Glomerular endothelial cell (primary cell): Measurements from ENCODE around the gene APOO. TPM values are rescaled to one million over a fixed set of nuclear protein-coding genes. Genes with fewer than 3 reads are reported as not detected.
"Not testable (repeated sequence)": the region's sequence is repeated elsewhere in the genome, so short reads cannot be mapped to it uniquely, and the experiment has no call there.

Experiments
- DNase-seq: peaks from one replicate; pipeline ENCODE4 v3.0.0-alpha.2; 2011; ENCODE audit warnings: low read depth, low spot score; ENCODE audit errors: extremely low read depth
- total RNA-seq: library from RNA; depleted of rRNA; stranded (reverse); fragments of >200 nt; gene quantifications from 2 replicates; pipeline ENCODE4 v1.2.3, GENCODE V29; 2015

The APOO gene
- total RNA-seq, 1 donor from 2014 or later, result 16.2 TPM

GRCh38 chrX:23861952-23862351 lies 45.8 kb downstream of the APOO start:
- not testable (repeated sequence) for DNase-seq

DNA sequence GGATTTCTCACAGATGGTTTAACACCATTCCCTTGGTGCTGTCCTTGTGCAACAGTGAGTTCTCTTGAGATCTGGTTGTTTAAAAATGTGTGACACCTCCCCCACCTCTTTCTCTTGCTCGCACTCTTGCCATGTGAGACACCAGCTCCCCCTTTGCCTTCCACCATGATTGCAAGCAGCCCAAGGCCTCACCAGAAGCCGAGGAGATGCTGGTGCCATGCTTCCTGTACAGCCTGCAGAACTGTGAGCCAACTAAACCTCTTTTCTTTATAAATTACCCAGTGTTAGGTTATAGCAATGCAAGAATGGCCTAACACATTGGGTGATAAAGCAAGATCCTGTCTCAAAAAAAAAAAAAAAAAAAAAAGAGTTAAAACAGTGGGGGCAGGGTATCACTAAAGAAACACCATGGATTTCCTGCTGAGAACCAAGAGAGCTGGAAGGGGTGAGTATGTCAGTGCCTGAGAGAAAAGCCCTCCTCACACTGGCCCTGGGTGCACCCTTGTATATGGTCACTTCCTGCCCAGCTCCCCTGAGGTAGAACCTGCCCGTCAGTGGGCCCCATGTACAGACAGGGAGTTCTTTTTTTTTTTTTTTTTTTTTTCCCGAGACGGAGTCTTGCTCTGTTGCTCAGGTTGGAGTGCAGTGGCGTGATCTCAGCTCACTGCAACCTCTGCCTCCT lies 46.4 kb downstream of the APOO start:
- DNase-seq, result no peak

- DNase-seq, result not testable (repeated sequence)
Observed at GRCh38 chrX:23859238-23859637, 48.5 kb downstream of the APOO start.

DNA sequence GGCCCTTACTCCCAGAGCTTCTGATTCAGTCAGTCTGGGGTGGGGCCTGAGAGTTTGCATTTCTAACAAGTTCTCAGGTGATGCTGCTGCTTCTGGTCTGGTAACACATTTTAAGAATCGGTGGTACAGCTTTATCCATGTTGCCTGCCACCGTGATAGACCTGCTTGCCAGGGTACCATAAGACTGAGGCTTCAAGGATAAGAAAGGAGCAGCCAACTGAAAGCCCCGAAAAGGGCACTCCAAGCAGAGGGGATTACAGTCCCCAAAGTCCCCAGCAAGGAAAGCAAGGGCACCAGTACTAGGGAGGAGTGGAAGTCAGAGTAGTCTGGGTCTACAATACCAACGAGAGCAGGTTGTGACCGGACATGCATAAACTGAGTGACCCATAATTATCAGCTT lies 49.8 kb downstream of the APOO start:
- no peak for DNase-seq

DNA sequence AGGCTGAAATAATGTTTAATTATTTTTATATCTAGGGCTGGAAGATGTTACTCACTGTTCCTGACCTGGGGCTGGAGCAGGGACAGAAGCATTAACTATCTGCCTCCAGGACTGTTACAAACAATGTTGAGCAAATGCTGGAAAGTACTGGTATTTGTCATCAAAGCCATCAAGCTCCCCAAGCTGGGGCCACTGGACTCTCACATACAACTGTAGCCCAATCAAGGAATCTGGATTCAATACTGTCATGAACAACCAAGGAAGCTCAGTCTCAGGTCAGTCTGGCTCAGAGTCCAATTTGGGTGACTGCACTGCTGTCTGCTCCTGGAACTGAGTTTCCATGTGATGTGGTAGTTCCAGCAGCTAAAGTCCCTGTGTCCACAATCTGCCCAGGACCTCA lies 50.4 kb downstream of the APOO start:
- DNase-seq, result no peak

DNA sequence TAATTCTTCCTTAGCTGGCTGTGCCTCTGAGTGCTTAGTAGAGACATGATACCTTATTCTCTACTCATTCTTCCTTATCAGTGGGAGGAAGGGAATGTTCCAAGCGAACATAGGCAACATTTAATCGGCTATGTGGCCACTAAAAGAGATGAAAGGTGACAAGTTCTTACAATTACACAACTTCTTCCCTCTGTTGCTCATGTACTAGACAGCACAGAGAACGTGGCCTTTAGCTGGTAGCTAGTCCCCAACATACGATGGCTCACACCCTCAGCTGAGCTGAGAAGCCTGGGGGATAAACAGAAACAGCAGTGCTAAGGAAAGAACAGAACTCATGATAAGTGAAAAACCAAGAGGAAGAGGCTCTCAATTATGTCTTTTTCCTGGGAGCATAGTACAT lies 52.2 kb downstream of the APOO start:
- no peak for DNase-seq

DNA sequence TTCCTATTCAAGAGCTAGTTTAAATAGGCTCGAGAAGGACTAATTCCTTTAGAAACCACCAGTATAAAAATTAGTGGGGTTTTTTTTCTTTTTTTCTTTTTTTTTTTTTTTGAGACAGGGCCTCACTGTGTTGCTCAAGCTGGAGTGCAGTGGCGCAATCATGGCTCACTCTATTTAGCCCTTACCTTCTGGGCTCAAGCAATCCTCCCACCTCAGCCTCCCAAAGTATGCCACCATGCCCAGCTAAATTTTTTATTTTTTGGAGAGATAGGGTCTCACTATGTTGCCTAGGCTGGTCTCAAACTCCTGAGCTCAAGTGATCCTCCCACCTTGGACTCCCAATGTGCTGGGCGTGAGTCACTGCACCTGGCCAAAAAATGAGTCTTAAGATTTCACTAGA lies 52.8 kb downstream of the APOO start:
- no peak for DNase-seq

GRCh38 chrX:23854122-23854521 lies 53.6 kb downstream of the APOO start:
- no peak for DNase-seq

DNA sequence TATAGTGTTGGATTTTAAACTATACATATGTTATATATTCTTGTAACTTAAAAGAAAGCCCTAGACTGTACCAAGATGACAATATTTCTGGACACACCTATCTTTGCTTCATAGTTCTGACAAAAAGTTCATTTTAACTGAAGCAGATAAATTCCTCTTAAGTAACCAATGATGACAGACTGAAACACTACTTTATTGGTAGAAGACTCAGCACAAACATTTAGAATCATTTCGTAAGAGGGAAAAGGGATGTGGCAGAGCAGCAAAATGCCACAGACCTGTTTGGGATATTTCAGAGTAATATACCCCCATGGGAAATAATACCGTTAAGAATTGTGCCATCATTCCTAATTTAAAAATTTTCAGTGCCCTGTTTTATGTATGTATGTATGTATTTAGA lies 56.2 kb downstream of the APOO start:
- no peak for DNase-seq

DNA sequence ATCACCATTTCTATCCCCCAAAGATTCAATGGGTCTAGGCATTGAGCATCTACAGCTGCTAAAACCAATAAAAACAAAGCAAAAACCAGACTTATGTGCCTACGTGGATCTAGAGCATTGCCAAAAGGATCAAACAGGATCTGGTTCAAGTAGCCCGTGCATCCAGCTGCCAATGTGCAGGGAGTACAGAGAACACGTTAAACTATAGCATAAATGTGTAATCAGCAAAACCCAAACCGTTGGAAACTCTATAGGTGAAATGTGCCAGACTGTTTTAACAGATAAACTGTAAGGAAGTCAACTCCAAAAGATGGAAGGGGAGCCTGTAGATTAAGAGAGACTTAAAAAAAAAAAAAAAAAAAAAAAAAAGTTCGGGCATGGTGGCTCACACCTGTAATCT lies 58.5 kb downstream of the APOO start:
- no peak for DNase-seq

GRCh38 chrX:23845351-23845817 lies 62.4 kb downstream of the APOO start:
- no peak for DNase-seq

DNA sequence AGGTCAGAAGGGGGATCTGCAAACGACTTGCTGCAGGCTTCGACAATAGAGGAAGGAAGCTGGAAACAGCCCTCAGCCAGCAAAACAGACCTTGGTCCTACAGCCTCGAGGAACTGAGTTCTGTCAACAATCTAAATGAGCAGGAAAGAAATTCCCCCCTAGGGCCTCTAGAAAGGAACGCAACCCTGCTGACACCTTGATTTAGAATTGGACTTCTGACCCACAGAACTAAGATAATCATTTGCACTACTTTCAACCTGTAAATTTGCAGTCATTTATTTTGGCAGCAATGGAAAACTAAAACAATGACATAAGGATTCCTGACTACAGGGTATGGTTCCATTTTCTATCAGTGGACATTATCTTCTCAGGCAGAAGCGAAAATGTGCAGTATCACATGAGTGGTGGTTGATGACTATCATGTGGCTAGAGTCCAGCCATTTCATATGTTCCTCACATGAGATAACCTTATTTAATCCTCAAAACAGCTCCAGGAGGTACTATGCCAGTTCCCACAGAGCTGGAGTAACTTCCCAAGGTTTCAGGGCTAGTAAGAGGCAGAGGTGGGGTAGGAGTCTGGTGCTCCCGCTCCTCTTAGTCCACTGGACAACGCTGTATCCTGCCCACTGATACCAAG lies 63.1 kb downstream of the APOO start:
- no peak for DNase-seq

DNA sequence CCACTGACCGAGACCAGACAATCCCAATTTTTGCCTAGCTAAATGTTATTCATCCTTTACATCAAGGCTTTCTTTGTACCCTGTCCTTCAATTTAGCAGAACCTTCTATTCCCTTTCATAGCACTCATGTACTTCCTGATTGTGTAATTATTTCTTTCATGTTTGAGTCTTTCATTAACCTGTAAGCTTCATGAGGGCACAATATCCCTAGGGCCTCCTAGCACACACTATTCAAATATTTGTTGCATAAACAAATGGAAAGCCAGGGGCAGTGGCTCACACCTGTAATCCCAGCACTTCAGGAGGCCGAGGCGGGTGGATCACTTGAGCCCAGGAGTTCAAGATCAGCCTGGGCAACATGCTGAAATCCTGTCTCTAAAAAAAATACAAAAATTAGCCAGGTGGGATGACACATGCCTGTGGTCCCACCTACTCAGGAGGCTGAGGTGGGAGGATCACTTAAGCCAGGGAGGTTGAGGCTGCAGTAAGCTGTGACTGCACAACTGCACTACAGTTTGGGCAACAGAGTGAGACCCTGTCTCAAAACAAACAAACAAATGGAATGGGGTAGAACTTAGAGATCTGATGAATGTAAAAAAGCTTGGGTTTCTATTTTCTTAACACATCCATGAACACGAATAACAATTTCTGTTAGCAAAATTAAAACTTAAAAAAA lies 65.8 kb downstream of the APOO start:
- DNase-seq, result no peak

GRCh38 chrX:23840674-23841073 lies 67.1 kb downstream of the APOO start:
- no peak for DNase-seq

DNA sequence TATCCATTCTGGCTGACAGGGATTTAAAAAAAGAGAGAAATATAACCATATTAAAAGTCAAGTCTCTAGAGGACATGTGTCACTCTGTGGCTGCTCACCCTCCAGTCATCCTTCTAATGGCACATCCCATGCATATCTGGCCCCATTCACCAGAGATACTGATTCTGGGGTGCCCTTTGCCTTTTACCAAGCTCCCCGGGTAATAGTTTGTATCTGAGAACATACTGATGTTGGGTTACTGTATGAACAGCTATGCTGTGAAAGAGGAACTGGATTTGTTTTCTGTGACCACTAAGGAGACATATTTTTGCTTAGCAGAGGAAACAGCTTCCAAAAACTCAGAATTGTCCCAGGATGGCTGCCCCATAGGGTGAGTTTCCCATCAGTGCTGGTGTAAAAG lies 68.8 kb downstream of the APOO start:
- no peak for DNase-seq

GRCh38 chrX:23832721-23833120 lies 75.0 kb downstream of the APOO start:
- no peak for DNase-seq

DNA sequence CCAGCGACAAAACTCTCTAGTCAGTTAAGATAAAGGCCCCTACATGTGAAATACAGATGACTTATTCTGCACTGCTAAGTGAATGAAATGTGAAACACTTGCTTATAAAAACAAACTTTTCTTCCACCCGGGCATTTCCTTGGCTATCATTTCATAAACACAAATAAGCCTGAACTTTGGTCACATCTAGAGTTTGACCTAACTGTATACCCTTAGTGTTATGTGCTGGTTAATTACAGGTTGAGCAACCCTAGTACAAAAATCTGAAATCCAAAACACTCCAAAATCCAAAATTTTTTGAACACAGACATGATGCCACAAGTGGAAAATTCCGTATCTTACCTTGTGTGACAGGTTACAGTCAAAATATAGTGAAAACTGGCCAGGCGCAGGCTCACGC lies 78.9 kb downstream of the APOO start:
- DNase-seq, result no peak

GRCh38 chrX:23826653-23827052 lies 81.1 kb downstream of the APOO start:
- DNase-seq, result no peak

- DNase-seq, result no peak
Observed at GRCh38 chrX:23826216-23826615, 81.5 kb downstream of the APOO start.

GRCh38 chrX:23825675-23826074 lies 82.1 kb downstream of the APOO start:
- no peak for DNase-seq

- DNase-seq, result no peak
Observed at GRCh38 chrX:23822841-23823240, 84.9 kb downstream of the APOO start.

- DNase-seq, result no peak
Observed at GRCh38 chrX:23822397-23822796, 85.3 kb downstream of the APOO start.
